ENCODE data around the gene PRR3. TPM values are rescaled to one million over a fixed set of nuclear protein-coding genes. Genes with fewer than 3 reads are reported as not detected.

Gene PRR3
- total and polyA plus RNA-seq, 9 of the 15 experiments (the other 6 are each of a cell fraction or from before 2014, with no cell fraction given) = 23.5 to 59.6 (median 28.8) TPM

- intact Hi-C loops (cut with micrococcal nuclease) = no loop called here
- WGBS (ENCODE audit: insufficient coverage, low coverage, missing lambda C conversion rate) = 84% methylated on average over 12 of the region's 12 CpGs
These were observed 42.0 kb downstream of the PRR3 start for GRCh38 chr6:30598912-30599624.

More at GRCh38 chr6:30598912-30599624, 42.0 kb downstream of the PRR3 start:
- Histone ChIP-seq H3K9me1 (ENCODE audit: control insufficient read depth, insufficient read depth, low read length) (no peaks in the 10 kb centered on the region), H3K27me3 (ENCODE audit: control insufficient read depth in 2 of 2, insufficient read depth in 2 of 2, low read length in 2 of 2) (no peaks in the 10 kb centered on the region), H3K4me2 (ENCODE audit: insufficient read depth, low read length) (no peak overlapping the region), H3K27ac (ENCODE audit: extremely low read depth, low read depth, low read length) (no peak overlapping the region), H3K4me3 (no peak overlapping the region), H3K36me3 (ENCODE audit: control insufficient read depth, insufficient read depth, low read length) (peaks cover 70% of the 10 kb centered on the region), H3K9ac (ENCODE audit: insufficient read depth in 1 of 2, low read depth in 2 of 2, low read length in 2 of 2) (no peak overlapping the region; a peak in 1 of 4 replicates), H2AFZ (ENCODE audit: low read depth, low read length) (no peak overlapping the region), H3K4me1 (replicated peaks in 1 of 2; ENCODE audit: control insufficient read depth in 2 of 2, insufficient read depth in 2 of 2, low read length in 2 of 2) (peaks cover 4 to 11% of the 10 kb centered on the region in 2 experiments; a peak in 4 of 5 replicates), H3K79me2 (ENCODE audit: control insufficient read depth, insufficient read depth, low read length) (no peaks in the 10 kb centered on the region; the same call in 2 of the 3 replicates), H4K20me1 (replicated peaks; ENCODE audit: control insufficient read depth, insufficient read depth, low read length) (peaks cover 7% of the 10 kb centered on the region; the same call in 1 of the 2 replicates), H3K9me3 (replicated peaks; ENCODE audit: control insufficient read depth, insufficient read depth, low read depth, low read length) (no peaks in the 10 kb centered on the region)
- POLR2A ChIA-PET = interaction anchor here (0.9 to 13.5 kb wide), 10 partner anchors 8 to 118 kb away, joined by 4 to 310 read pairs (median 12); partner anchors contain the start of genes ABCF1, MDC1 and MRPS18B
- no TSS peak for BruUV-seq (replicated peaks)
- DNase-seq (ENCODE audit: extremely low read depth in 1 of 4, low spot score in 3 of 4) (no peak), FAIRE-seq (no peak), ATAC-seq (peak; percentile 6)
- CTCF ChIA-PET (ENCODE audit: low intra/inter-chr PET ratio) = no interaction called here
- in situ Hi-C loops (cut with MboI) = loop anchor here (5.0 kb wide), 1 partner anchor 107 kb away; no protein-coding TSS in a partner anchor
- TF ChIP-seq STAG1 (CRISPR knock-in tag; IDR thresholded peaks at IDR 0.05; ENCODE audit: borderline replicate concordance) (no peak), POLR2AphosphoS2 (IDR thresholded peaks at IDR 0.05; ENCODE audit: low read length) (peak; percentile 67; the same call in 1 of the 2 replicates), POLR2B (IDR thresholded peaks at IDR 0.05; ENCODE audit: low read depth, partially characterized antibody) (peak; percentile 53), ZNF717 (CRISPR knock-in tag; IDR thresholded peaks at IDR 0.05) (no peak), KAT2B (IDR thresholded peaks at IDR 0.05; ENCODE audit: low read depth, low read length) (no peak), E2F8 (IDR thresholded peaks at IDR 0.05; ENCODE audit: low read depth, partially characterized antibody) (peak; percentile 14), PKNOX1 (IDR thresholded peaks at IDR 0.05) (peak; percentile 55), POLR2A (conservative IDR thresholded peaks at IDR 0.05) (peak; percentile 56), CGGBP1 (CRISPR knock-in tag; IDR thresholded peaks at IDR 0.05) (no peak)
